ENCODE measurements around the gene PYDC1. TPM values are rescaled to one million over a fixed set of nuclear protein-coding genes. Genes with fewer than 3 reads are reported as not detected.

The PYDC1 gene
- total and polyA plus RNA-seq, 2 of the 13 experiments (the other 11 are each of a cell fraction or from before 2014, with no cell fraction given): not detected

DNA sequence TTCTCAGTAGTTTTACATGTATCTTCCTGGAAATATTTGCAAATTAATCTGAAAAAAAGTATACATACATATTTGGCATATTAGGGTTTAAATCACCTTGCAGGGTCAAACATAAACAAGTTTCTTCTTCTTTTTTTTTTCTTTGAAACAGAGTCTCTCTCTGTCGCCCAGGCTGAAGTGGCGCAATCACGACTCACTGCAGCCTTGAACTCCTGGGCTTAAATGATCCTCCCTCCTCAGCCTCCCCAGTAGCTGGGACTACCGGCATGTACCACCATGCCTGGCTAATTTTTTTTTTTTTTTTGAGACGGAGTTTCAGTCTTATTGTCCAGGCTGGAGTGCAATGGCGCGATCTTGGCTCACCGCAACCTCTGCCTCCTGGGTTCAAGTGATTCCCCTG lies 49.6 kb downstream of the PYDC1 start:
- in situ Hi-C loops (cut with HindIII; ENCODE audit: extremely low pct_ligation_motif_present, low pct_unique_long_range_greater_than_20kb) (no loop called here), intact Hi-C loops (cut with micrococcal nuclease; ENCODE audit: unreplicated experiment) (no loop called here)
- ATAC-seq (no peak), DNase-seq (ENCODE audit: low spot score) (no peak), FAIRE-seq (no peak)
- no peaks in the 10 kb centered on the region for H3K79me2 ChIP-seq (ENCODE audit: insufficient read depth, low read length)
- H3K4me3 ChIP-seq (replicated peaks in 1 of 3; ENCODE audit: insufficient read depth in 1 of 3, low read depth in 2 of 3, low read length in 3 of 3): no peak overlapping the region
- 48% methylated on average over 8 of the region's 8 CpGs for WGBS (ENCODE audit: low lambda C conversion rate)
- CTCF ChIA-PET (ENCODE audit: low intra/inter-chr PET ratio, low total read pairs): no interaction called here
- no peak overlapping the region for H3K4me2 ChIP-seq (ENCODE audit: low read depth, low read length)
- H3K9me3 ChIP-seq (ENCODE audit: low read length): no peaks in the 10 kb centered on the region
- no peak overlapping the region for H3K9ac ChIP-seq (ENCODE audit: insufficient read depth, low read depth, low read length)
- BruUV-seq (replicated peaks): no TSS peak
- H4K20me1 ChIP-seq (ENCODE audit: insufficient read depth, low read length): no peaks in the 10 kb centered on the region
- H3K4me1 ChIP-seq (ENCODE audit: insufficient read depth, low read length): peaks cover 36% of the 10 kb centered on the region
- H3K36me3 ChIP-seq (replicated peaks in 1 of 2; ENCODE audit: control insufficient read depth in 1 of 2, insufficient read depth in 2 of 2, low read length in 2 of 2): no peaks in the 10 kb centered on the region
- POLR2A ChIA-PET: interaction anchor here (1.7 to 1.9 kb wide), 2 partner anchors 13 to 50 kb away, joined by 3 to 10 read pairs; partner anchors contain the start of genes FUS and KAT8
- H3K27me3 ChIP-seq (ENCODE audit: control insufficient read depth in 1 of 2, insufficient read depth in 2 of 2, low read length in 2 of 2): peaks cover 0 to 7% of the 10 kb centered on the region in 2 experiments; a peak in 1 of 5 replicates
- H2AFZ ChIP-seq (ENCODE audit: low read length): no peak overlapping the region
- H3K27ac ChIP-seq (ENCODE audit: extremely low read length, insufficient read depth, low read length): no peak overlapping the region
- TF ChIP-seq, protein P1, sequence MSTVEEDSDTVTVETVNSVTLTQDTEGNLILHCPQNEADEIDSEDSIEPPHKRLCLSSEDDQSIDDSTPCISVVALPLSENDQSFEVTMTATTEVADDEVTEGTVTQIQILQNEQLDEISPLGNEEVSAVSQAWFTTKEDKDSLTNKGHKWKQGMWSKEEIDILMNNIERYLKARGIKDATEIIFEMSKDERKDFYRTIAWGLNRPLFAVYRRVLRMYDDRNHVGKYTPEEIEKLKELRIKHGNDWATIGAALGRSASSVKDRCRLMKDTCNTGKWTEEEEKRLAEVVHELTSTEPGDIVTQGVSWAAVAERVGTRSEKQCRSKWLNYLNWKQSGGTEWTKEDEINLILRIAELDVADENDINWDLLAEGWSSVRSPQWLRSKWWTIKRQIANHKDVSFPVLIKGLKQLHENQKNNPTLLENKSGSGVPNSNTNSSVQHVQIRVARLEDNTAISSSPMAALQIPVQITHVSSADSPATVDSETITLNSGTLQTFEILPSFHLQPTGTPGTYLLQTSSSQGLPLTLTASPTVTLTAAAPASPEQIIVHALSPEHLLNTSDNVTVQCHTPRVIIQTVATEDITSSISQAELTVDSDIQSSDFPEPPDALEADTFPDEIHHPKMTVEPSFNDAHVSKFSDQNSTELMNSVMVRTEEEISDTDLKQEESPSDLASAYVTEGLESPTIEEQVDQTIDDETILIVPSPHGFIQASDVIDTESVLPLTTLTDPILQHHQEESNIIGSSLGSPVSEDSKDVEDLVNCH (CRISPR knock-in tag; IDR thresholded peaks at IDR 0.05): no peak
- TF ChIP-seq, protein P2, sequence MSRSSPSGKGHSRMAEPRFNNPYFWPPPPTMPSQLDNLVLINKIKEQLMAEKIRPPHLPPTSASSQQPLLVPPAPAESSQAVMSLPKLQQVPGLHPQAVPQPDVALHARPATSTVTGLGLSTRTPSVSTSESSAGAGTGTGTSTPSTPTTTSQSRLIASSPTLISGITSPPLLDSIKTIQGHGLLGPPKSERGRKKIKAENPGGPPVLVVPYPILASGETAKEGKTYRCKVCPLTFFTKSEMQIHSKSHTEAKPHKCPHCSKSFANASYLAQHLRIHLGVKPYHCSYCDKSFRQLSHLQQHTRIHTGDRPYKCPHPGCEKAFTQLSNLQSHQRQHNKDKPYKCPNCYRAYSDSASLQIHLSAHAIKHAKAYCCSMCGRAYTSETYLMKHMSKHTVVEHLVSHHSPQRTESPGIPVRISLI (CRISPR knock-in tag; IDR thresholded peaks at IDR 0.05; ENCODE audit: borderline replicate concordance): peak; percentile 60; the same call in 1 of the 2 replicates
- no peak for TF ChIP-seq ETV5 (CRISPR knock-in tag; IDR thresholded peaks at IDR 0.05; ENCODE audit: borderline replicate concordance)
- TF ChIP-seq HMG20B (CRISPR knock-in tag; conservative IDR thresholded peaks at IDR 0.05): no peak
- TF ChIP-seq, protein P3, sequence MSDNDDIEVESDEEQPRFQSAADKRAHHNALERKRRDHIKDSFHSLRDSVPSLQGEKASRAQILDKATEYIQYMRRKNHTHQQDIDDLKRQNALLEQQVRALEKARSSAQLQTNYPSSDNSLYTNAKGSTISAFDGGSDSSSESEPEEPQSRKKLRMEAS (IDR thresholded peaks at IDR 0.05): no peak
- TF ChIP-seq ZNF674 (CRISPR knock-in tag; IDR thresholded peaks at IDR 0.05; ENCODE audit: low read depth): no peak
- TF ChIP-seq NPAS2 (CRISPR knock-in tag; IDR thresholded peaks at IDR 0.05; ENCODE audit: borderline replicate concordance): no peak
- TF ChIP-seq ZFP36 (IDR thresholded peaks at IDR 0.05; ENCODE audit: borderline replicate concordance, low read depth, low read length, partially characterized antibody): no peak
- no peak for TF ChIP-seq PITX1 (CRISPR knock-in tag; IDR thresholded peaks at IDR 0.05)
- TF ChIP-seq ZNF775 (CRISPR knock-in tag; IDR thresholded peaks at IDR 0.05; ENCODE audit: borderline replicate concordance): no peak
- TF ChIP-seq HNRNPK (IDR thresholded peaks at IDR 0.05; ENCODE audit: low read depth, low read length, poor library complexity, severe bottlenecking): no peak
- no peak for TF ChIP-seq DMAP1 (CRISPR knock-in tag; IDR thresholded peaks at IDR 0.05)
- TF ChIP-seq HES4 (CRISPR knock-in tag; IDR thresholded peaks at IDR 0.05; ENCODE audit: borderline replicate concordance): no peak
- TF ChIP-seq SNAPC2 (CRISPR knock-in tag; IDR thresholded peaks at IDR 0.05): no peak
- no peak for TF ChIP-seq NFRKB (IDR thresholded peaks at IDR 0.05)
- TF ChIP-seq ADNP (CRISPR knock-in tag; IDR thresholded peaks at IDR 0.05): 0 out of 2 replicates have a peak, but pooled peaks have one; percentile 15
- TF ChIP-seq ZNF607 (CRISPR knock-in tag; IDR thresholded peaks at IDR 0.05; ENCODE audit: borderline replicate concordance): no peak
- TF ChIP-seq RBAK (CRISPR knock-in tag; IDR thresholded peaks at IDR 0.05): no peak
- TF ChIP-seq, protein P4, sequence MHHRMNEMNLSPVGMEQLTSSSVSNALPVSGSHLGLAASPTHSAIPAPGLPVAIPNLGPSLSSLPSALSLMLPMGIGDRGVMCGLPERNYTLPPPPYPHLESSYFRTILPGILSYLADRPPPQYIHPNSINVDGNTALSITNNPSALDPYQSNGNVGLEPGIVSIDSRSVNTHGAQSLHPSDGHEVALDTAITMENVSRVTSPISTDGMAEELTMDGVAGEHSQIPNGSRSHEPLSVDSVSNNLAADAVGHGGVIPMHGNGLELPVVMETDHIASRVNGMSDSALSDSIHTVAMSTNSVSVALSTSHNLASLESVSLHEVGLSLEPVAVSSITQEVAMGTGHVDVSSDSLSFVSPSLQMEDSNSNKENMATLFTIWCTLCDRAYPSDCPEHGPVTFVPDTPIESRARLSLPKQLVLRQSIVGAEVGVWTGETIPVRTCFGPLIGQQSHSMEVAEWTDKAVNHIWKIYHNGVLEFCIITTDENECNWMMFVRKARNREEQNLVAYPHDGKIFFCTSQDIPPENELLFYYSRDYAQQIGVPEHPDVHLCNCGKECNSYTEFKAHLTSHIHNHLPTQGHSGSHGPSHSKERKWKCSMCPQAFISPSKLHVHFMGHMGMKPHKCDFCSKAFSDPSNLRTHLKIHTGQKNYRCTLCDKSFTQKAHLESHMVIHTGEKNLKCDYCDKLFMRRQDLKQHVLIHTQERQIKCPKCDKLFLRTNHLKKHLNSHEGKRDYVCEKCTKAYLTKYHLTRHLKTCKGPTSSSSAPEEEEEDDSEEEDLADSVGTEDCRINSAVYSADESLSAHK (CRISPR knock-in tag; IDR thresholded peaks at IDR 0.05; ENCODE audit: borderline replicate concordance): no peak

All from HepG2 (cell line).